Activated CD4-positive, alpha-beta T cell treated with anti-CD3 and anti-CD28 coated beads, Interleukin-2, amount 50 U/mL, for 1 hour (primary cell): Measurements from ENCODE around the gene OXCT1.
"Not testable (repeated sequence)": the region's sequence is repeated elsewhere in the genome, so short reads cannot be mapped to it uniquely, and the experiment has no call there.

Experiments used
- DNase-seq: peaks from one replicate; pipeline ENCODE4 v3.0.0-alpha.2; 2020

The OXCT1 gene

GRCh38 chr5:41821051-41821450, 49.2 kb downstream of the OXCT1 start:
- no peak for DNase-seq

- DNase-seq, result no peak
These were observed 50.1 kb downstream of the OXCT1 start for GRCh38 chr5:41820150-41820549.

GRCh38 chr5:41817625-41818301, 52.5 kb downstream of the OXCT1 start:
- no peak for DNase-seq

- DNase-seq, result no peak
These were observed 54.5 kb downstream of the OXCT1 start for GRCh38 chr5:41815663-41816229.

- DNase-seq, result no peak
These were observed 55.0 kb downstream of the OXCT1 start for GRCh38 chr5:41815261-41815660.

- not testable (repeated sequence) for DNase-seq
These were observed 55.9 kb downstream of the OXCT1 start for GRCh38 chr5:41814306-41814705.

- DNase-seq, result no peak
These were observed 58.1 kb downstream of the OXCT1 start for GRCh38 chr5:41812156-41812555.

GRCh38 chr5:41809128-41809527, 61.1 kb downstream of the OXCT1 start:
- no peak for DNase-seq

- DNase-seq, result no peak
These were observed 61.9 kb downstream of the OXCT1 start for GRCh38 chr5:41808294-41808693.

- DNase-seq, result no peak
These were observed 72.6 kb downstream of the OXCT1 start for GRCh38 chr5:41797662-41798061.

- no peak for DNase-seq
These were observed 74.2 kb downstream of the OXCT1 start for GRCh38 chr5:41796061-41796460.

GRCh38 chr5:41795125-41795524, 75.1 kb downstream of the OXCT1 start:
- no peak for DNase-seq

GRCh38 chr5:41794471-41794870, 75.8 kb downstream of the OXCT1 start:
- DNase-seq, result no peak

GRCh38 chr5:41793141-41793770, 77.0 kb downstream of the OXCT1 start:
- no peak for DNase-seq

GRCh38 chr5:41790038-41790776, 80.0 kb downstream of the OXCT1 start:
- no peak for DNase-seq

GRCh38 chr5:41789434-41789833, 80.8 kb downstream of the OXCT1 start:
- no peak for DNase-seq

- DNase-seq, result no peak
These were observed 81.3 kb downstream of the OXCT1 start for GRCh38 chr5:41788941-41789368.

GRCh38 chr5:41787265-41787664, 83.0 kb downstream of the OXCT1 start:
- no peak for DNase-seq

- no peak for DNase-seq
These were observed 85.2 kb downstream of the OXCT1 start for GRCh38 chr5:41785061-41785460.

- no peak for DNase-seq
These were observed 91.8 kb downstream of the OXCT1 start for GRCh38 chr5:41778410-41778809.

- no peak for DNase-seq
These were observed 93.8 kb downstream of the OXCT1 start for GRCh38 chr5:41776435-41776834.

GRCh38 chr5:41773799-41774198, 96.4 kb downstream of the OXCT1 start:
- no peak for DNase-seq

- no peak for DNase-seq
These were observed 97.3 kb downstream of the OXCT1 start for GRCh38 chr5:41772785-41773442.
